ENCODE results near the gene PSG5.

DNA sequence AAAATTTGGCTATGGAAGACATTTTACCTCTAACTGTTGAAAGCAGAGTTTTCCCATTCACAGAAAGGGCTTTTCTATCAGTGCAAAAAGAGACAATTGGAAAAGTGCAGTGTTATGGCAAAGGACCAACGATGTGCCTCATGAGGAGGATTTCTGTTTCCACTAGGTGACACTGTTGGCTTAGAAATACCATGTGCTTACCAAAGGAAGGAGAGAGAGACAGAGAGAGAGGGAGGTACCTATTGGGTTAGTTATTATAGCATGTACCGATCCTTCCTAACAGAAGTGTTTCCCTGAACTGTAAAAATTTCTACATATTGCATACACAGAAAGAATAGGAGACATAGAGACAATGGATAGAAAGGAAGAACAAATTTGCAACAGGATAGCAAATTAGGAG, 43.0 kb upstream of the PSG5 start:
- TF ChIP-seq EP300 (IDR thresholded peaks at IDR 0.05), result no peak
- TF ChIP-seq, protein P1, sequence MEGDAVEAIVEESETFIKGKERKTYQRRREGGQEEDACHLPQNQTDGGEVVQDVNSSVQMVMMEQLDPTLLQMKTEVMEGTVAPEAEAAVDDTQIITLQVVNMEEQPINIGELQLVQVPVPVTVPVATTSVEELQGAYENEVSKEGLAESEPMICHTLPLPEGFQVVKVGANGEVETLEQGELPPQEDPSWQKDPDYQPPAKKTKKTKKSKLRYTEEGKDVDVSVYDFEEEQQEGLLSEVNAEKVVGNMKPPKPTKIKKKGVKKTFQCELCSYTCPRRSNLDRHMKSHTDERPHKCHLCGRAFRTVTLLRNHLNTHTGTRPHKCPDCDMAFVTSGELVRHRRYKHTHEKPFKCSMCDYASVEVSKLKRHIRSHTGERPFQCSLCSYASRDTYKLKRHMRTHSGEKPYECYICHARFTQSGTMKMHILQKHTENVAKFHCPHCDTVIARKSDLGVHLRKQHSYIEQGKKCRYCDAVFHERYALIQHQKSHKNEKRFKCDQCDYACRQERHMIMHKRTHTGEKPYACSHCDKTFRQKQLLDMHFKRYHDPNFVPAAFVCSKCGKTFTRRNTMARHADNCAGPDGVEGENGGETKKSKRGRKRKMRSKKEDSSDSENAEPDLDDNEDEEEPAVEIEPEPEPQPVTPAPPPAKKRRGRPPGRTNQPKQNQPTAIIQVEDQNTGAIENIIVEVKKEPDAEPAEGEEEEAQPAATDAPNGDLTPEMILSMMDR (IDR thresholded peaks at IDR 0.05), result no peak
